GM19099 (cell line): Measurements from ENCODE around the gene CCNK.
A peak's percentile ranks its signal among the peaks of the same experiment; 100 is the strongest.

Experiments used
- POLR2A ChIP-seq: IDR thresholded peaks from 3 replicates; pipeline ENCODE4 v1.6.1; 2011; ENCODE audit warnings: low read depth; ENCODE audit not compliant: insufficient read length; ENCODE audit errors: extremely low read depth

The CCNK gene

GRCh38 chr14:99476864-99477263 lies 4.3 kb upstream of the CCNK start:
- no peak for TF ChIP-seq POLR2A

- no peak for TF ChIP-seq POLR2A
Measured at GRCh38 chr14:99478128-99478527, 3.1 kb upstream of the CCNK start.

GRCh38 chr14:99479160-99479905 lies 1.9 kb upstream of the CCNK start:
- TF ChIP-seq POLR2A, result no peak

GRCh38 chr14:99479906-99480869 lies 1.0 kb upstream of the CCNK start, which contains the start of gene SETD3:
SETD3 (minus strand) TSS chr14:99480859; CDS start chr14:99465805, 15,054 bp downstream.
- TF ChIP-seq POLR2A, result peak; percentile 53

GRCh38 chr14:99481745-99482099 lies 513 bp downstream of the CCNK start:
- TF ChIP-seq POLR2A, result no peak

- TF ChIP-seq POLR2A, result no peak
Measured at GRCh38 chr14:99484106-99484505, 2.9 kb downstream of the CCNK start.

GRCh38 chr14:99497341-99497740 lies 16.1 kb downstream of the CCNK start:
- TF ChIP-seq POLR2A, result no peak

GRCh38 chr14:99497894-99498293 lies 16.7 kb downstream of the CCNK start:
- no peak for TF ChIP-seq POLR2A

GRCh38 chr14:99502989-99503421 lies 21.8 kb downstream of the CCNK start:
- no peak for TF ChIP-seq POLR2A

- no peak for TF ChIP-seq POLR2A
Measured at GRCh38 chr14:99503848-99504453, 22.7 kb downstream of the CCNK start.

- TF ChIP-seq POLR2A, result no peak
Measured at GRCh38 chr14:99505089-99505488, 23.9 kb downstream of the CCNK start.

- no peak for TF ChIP-seq POLR2A
Measured at GRCh38 chr14:99506276-99506675, 25.1 kb downstream of the CCNK start.

GRCh38 chr14:99507860-99508640 lies 26.8 kb downstream of the CCNK start:
- TF ChIP-seq POLR2A, result no peak

- TF ChIP-seq POLR2A, result no peak
Measured at GRCh38 chr14:99508896-99509629, 27.9 kb downstream of the CCNK start.

GRCh38 chr14:99509871-99510555 lies 28.8 kb downstream of the CCNK start:
- no peak for TF ChIP-seq POLR2A
